DMS79 (cell line): Measurements from ENCODE around the gene SAPCD1.

Experiments
- DNase-seq: peaks from one replicate; lab custom pipeline; 2025; lab: John Stamatoyannopoulos, UW

Gene SAPCD1

GRCh38 chr6:31752739-31753319 lies 9.6 kb upstream of the SAPCD1 start:
- DNase-seq = no peak

GRCh38 chr6:31758281-31758680 lies 4.2 kb upstream of the SAPCD1 start:
- DNase-seq = no peak

GRCh38 chr6:31760790-31761189 lies 1.7 kb upstream of the SAPCD1 start:
- DNase-seq = no peak

GRCh38 chr6:31761343-31761742 lies 1.1 kb upstream of the SAPCD1 start:
- no peak for DNase-seq

GRCh38 chr6:31762878-31763618 lies 592 bp downstream of the SAPCD1 start:
- no peak for DNase-seq

GRCh38 chr6:31763619-31763940 lies 1.1 kb downstream of the SAPCD1 start:
- no peak for DNase-seq

GRCh38 chr6:31764198-31764597 lies 1.7 kb downstream of the SAPCD1 start:
- no peak for DNase-seq

GRCh38 chr6:31765559-31765909 lies 3.1 kb downstream of the SAPCD1 start:
- DNase-seq = no peak

GRCh38 chr6:31765910-31766794 lies 3.7 kb downstream of the SAPCD1 start:
- no peak for DNase-seq

- DNase-seq = no peak
Measured at GRCh38 chr6:31767096-31767645, 4.7 kb downstream of the SAPCD1 start.

- no peak for DNase-seq
Measured at GRCh38 chr6:31768363-31769257, 6.2 kb downstream of the SAPCD1 start.

GRCh38 chr6:31769684-31770371 lies 7.4 kb downstream of the SAPCD1 start:
- no peak for DNase-seq

- DNase-seq = no peak
Measured at GRCh38 chr6:31770860-31771259, 8.4 kb downstream of the SAPCD1 start.

GRCh38 chr6:31771992-31772358 lies 9.5 kb downstream of the SAPCD1 start:
- DNase-seq = no peak

- no peak for DNase-seq
Measured at GRCh38 chr6:31775184-31775583, 12.7 kb downstream of the SAPCD1 start.

GRCh38 chr6:31775633-31776484 lies 13.4 kb downstream of the SAPCD1 start:
- no peak for DNase-seq

GRCh38 chr6:31776485-31776988 lies 14.1 kb downstream of the SAPCD1 start:
- DNase-seq = no peak

GRCh38 chr6:31776989-31777666 lies 14.7 kb downstream of the SAPCD1 start, which contains the start of gene VWA7:
TSS of gene VWA7 (minus strand) at chr6:31777328. CDS start at chr6:31776779, 549 bp downstream.
- DNase-seq = peak; percentile 68

GRCh38 chr6:31777667-31778050 lies 15.2 kb downstream of the SAPCD1 start:
- no peak for DNase-seq
